Heart left ventricle (tissue), 16 donors: Measurements from ENCODE around the gene HVCN1. TPM values are rescaled to one million over a fixed set of nuclear protein-coding genes. Genes with fewer than 3 reads are reported as not detected.
"Not testable (repeated sequence)": the region's sequence is repeated elsewhere in the genome, so short reads cannot be mapped to it uniquely, and the experiment has no call there.

Experiments used
- ATAC-seq, 4 donors: fragments of 200-7000 bp; cut with Tn5 transposase; one replicate each; pipeline ENCODE4 v1.9.1; 2020 to 2022; ENCODE audit warnings: moderate library complexity in 4 of 4, mild to moderate bottlenecking in 3 of 4, moderate number of reproducible peaks in 1 of 4
- DNase-seq, 5 donors: peaks; one replicate each; pipeline ENCODE4 v3.0.0-alpha.2; 2020
- H3K27ac ChIP-seq, 12 donors: fragments of 200-600 bp; sonication (generic) in 4 of 12; one replicate each; pipeline versions ENCODE4 v1.5.0 to v1.8.0; 2016 to 2022; ENCODE audit warnings: mild to moderate bottlenecking in 2 of 12
- H3K27me3 ChIP-seq, 9 donors: fragments of 200-600 bp; sonication (generic) in 2 of 9; one replicate each; pipeline versions ENCODE4 v1.5.1 to v1.8.0; 2016 to 2022; ENCODE audit warnings: mild to moderate bottlenecking in 3 of 9
- H3K36me3 ChIP-seq, 9 donors: fragments of 200-600 bp; sonication (generic) in 2 of 9; one replicate each; pipeline versions ENCODE4 v1.5.0 to v1.8.0; 2018 to 2022; ENCODE audit warnings: mild to moderate bottlenecking in 2 of 9
- H3K4me1 ChIP-seq, 12 donors: fragments of 200-600 bp; sonication (generic) in 4 of 12; one replicate each; pipeline versions ENCODE4 v1.5.0 to v1.8.0; 2016 to 2022; ENCODE audit warnings: mild to moderate bottlenecking in 3 of 12
- H3K4me3 ChIP-seq, 12 donors: fragments of 200-600 bp; sonication (generic) in 4 of 12; one replicate each; pipeline versions ENCODE4 v1.5.0 to v1.8.0; 2017 to 2022; ENCODE audit warnings: mild to moderate bottlenecking in 9 of 12, moderate library complexity in 4 of 12
- H3K9me3 ChIP-seq, 12 donors: fragments of 200-600 bp; sonication (generic) in 4 of 12; one replicate each; pipeline versions ENCODE4 v1.5.0 to v1.8.0; 2016 to 2022; ENCODE audit warnings: mild to moderate bottlenecking in 1 of 12
- POLR2A ChIP-seq, 2 donors: fragments of 450-650 bp; IDR thresholded peaks; one replicate each; pipeline ENCODE4 v1.6.1; 2017; ENCODE audit warnings: antibody characterized with exemption in 2 of 2, mild to moderate bottlenecking in 2 of 2, moderate library complexity in 2 of 2
- WGBS, 4 donors: extraction: QIAGEN DNeasy Blood & Tissue Kit in 2 of 4; methylation state at CpG; one replicate each; pipeline versions ENCODE4 v1.1.5 to v1.1.7; 2013 to 2018; 5-methylcytosine and 5-hydroxymethylcytosine counted together
- intact Hi-C, 10 donors: fragments of 100-400 bp; cut with DNase I; formaldehyde crosslinking; loops; one replicate each; pipeline versions ENCODE4 v1.11.1 to v1.14.2; 2022
- polyA plus RNA-seq, 2 donors: library from polyadenylated mRNA; stranded (reverse); fragments of 200-250 nt; gene quantifications; one replicate each; pipeline ENCODE4 v1.2.3, GENCODE V29; 2013
- total RNA-seq, 9 donors: library from RNA; depleted of rRNA in 2 of 9; stranded (reverse); fragments of >200 nt in 2 of 9; fragmentation: NEBNext Ultra II Directional in 3 of 9; extraction: Animal tissue kit (Norgen Biotek cat#: 25700) in 3 of 9; gene quantifications; one replicate each; pipeline versions ENCODE4 v1.1.0 to v1.2.4, GENCODE V29; 2016 to 2023
- TF ChIP-seq, protein P1 (sequence below), 12 donors: fragments of 200-600 bp; sonication (generic) in 4 of 12; IDR thresholded peaks; one replicate each; pipeline versions ENCODE4 v1.5.0 to v1.8.0; 2018 to 2022; ENCODE audit warnings: antibody characterized with exemption in 12 of 12, mild to moderate bottlenecking in 5 of 12
- donor health status: ischemic (EF 13 %, LVEDD 7.1; RV severe dilation, severe dysfunction).
- donor health status: healthy with polysubstance abuse.
- donor health status: DM: no; HTN: yes; CAD: no.
- donor health status: DM: no; HTN: no; CAD: no.
- donor health status: ischemic (EF 25% LVEDD 6.9; RV normal size, moderate dysfunction).
- donor health status: ischemic (EF 25% LVEDD 5.7; RV mildly dilated, moderate dysfunction).
- donor health status: healthy.
- donor health status: DM: yes; HTN: yes; CAD: no.
- donor health status: ischemic (EF 35%, LVEDD 5.7; RV mildly dilated, moderate dysfunction).
- donor health status: nonischemic (EF 11% LVEDD 7.7; RV severe dilation, severe dysfunction).
- donor health status: DM: yes; HTN: yes; CAD: no.
- donor health status: PGD.
- donor health status: ischemic (EF 29% LVEDD 5.4; RV normal size, mild dysfunction).
- donor health status: nonischemic (EF 23%, LVEDD 6.1; RV moderate dilation, normal function).

Gene HVCN1
- total and polyA plus RNA-seq, 11 donors: 4.1 to 55.3 (median 11.8) TPM

- no peak for TF ChIP-seq POLR2A (IDR thresholded peaks at IDR 0.05)
- TF ChIP-seq, protein P1, sequence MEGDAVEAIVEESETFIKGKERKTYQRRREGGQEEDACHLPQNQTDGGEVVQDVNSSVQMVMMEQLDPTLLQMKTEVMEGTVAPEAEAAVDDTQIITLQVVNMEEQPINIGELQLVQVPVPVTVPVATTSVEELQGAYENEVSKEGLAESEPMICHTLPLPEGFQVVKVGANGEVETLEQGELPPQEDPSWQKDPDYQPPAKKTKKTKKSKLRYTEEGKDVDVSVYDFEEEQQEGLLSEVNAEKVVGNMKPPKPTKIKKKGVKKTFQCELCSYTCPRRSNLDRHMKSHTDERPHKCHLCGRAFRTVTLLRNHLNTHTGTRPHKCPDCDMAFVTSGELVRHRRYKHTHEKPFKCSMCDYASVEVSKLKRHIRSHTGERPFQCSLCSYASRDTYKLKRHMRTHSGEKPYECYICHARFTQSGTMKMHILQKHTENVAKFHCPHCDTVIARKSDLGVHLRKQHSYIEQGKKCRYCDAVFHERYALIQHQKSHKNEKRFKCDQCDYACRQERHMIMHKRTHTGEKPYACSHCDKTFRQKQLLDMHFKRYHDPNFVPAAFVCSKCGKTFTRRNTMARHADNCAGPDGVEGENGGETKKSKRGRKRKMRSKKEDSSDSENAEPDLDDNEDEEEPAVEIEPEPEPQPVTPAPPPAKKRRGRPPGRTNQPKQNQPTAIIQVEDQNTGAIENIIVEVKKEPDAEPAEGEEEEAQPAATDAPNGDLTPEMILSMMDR (IDR thresholded peaks at IDR 0.05): no peak
- Histone ChIP-seq H3K27ac (peak overlapping the region in 11 of 12 donors; percentile 31 to 82 (median 67)), H3K27me3 (no peaks in the 10 kb centered on the region), H3K4me1 (peaks cover 0 to 15% (median 7%) of the 10 kb centered on the region in 12 donors), H3K4me3 (peak overlapping the region; percentile 24 to 93 (median 65)), H3K36me3 (peaks cover 0 to 8% (median 0%) of the 10 kb centered on the region in 9 donors), H3K9me3 (no peaks in the 10 kb centered on the region)
- DNase-seq: peak in 2 of 5 donors; percentile 8 to 24
- intact Hi-C loops: loop anchor here in 7 of 10 donors (2.0 to 10.0 kb wide), 7 partner anchors 79 to 274 kb away; no protein-coding TSS in a partner anchor
- 72 to 75% (median 74%) methylated on average over 23 of the region's 23 CpGs for WGBS, 4 donors
- ATAC-seq: peak in 2 of 4 donors; percentile 1 to 12
Observed at GRCh38 chr12:110613071-110613770, 75.7 kb downstream of the HVCN1 start.

GRCh38 chr12:110606253-110606611 is 82.7 kb downstream of the HVCN1 start:
- Histone ChIP-seq H3K27ac (peak overlapping the region in 4 of 12 donors; percentile 28 to 91 (median 40)), H3K36me3 (no peaks in the 10 kb centered on the region), H3K4me1 (peaks cover 0 to 11% (median 0%) of the 10 kb centered on the region in 12 donors), H3K4me3 (peak overlapping the region in 2 of 12 donors; percentile 6 to 47), H3K9me3 (no peaks in the 10 kb centered on the region), H3K27me3 (no peaks in the 10 kb centered on the region)
- intact Hi-C loops: loop anchor here in 3 of 10 donors (5.0 to 10.0 kb wide), 3 partner anchors 139 to 511 kb away; partner anchors contain the start of genes FAM216A (in 1 of the 3) and GPN3 (in 1 of the 3)
- 92 to 96% (median 95%) methylated on average over 8 of the region's 8 CpGs for WGBS, 4 donors
- DNase-seq (no peak), ATAC-seq (no peak)
- TF ChIP-seq POLR2A (IDR thresholded peaks at IDR 0.05): no peak
- TF ChIP-seq, protein P1 (IDR thresholded peaks at IDR 0.05): no peak

DNA sequence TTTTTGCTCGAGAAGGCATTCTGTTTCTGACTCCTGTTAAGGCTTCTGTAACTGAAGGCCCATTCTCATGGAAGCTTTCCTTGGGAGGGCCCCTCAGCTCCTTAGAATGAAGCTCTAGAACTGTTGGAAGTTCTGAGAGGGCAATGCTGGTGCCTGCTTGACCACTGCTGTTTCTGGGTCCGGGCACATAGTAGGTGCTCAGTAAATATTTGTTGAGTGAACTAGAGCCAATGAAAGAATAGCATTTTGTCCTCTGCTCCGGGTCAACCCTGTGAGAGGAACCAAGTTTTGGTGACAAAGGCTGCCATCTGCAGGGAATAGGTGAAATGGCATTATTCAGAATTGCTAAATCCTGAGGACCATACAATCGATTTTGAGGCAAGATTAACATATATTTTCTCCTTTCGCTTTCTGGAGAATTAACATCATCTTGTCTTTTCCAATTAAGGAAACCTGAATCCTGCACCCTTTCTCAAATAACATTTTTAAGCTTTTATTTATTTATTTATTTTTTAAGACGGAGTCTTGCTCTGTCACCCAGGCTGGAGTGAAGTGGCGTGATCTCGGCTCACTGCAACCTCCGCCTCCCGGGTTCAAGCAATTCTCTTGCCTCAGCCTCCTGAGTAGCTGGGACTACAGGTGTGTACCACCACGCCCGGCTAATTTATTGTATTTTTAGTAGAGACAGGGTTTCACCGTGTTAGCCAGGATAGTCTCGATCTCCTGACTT is 86.7 kb downstream of the HVCN1 start:
- intact Hi-C loops: loop anchor here in 9 of 10 donors (1.0 to 10.0 kb wide), 11 partner anchors 50 to 507 kb away; partner anchors contain the start of genes ARPC3 (in 9 of the 9), FAM216A (in 3 of the 9) and GPN3 (in 3 of the 9)

More for the DNA sequence above, 86.7 kb downstream of the HVCN1 start:
- H3K4me1 ChIP-seq: peaks cover 0 to 29% (median 0%) of the 10 kb centered on the region in 12 donors
- DNase-seq: peak in 3 of 5 donors; percentile 28 to 42 (median 30)
- H3K36me3 ChIP-seq, H3K27ac ChIP-seq, H3K4me3 ChIP-seq, H3K9me3 ChIP-seq, H3K27me3 ChIP-seq: not testable (repeated sequence)
- TF ChIP-seq, protein P1 (IDR thresholded peaks at IDR 0.05): peak; percentile 51 to 83 (median 72)
- WGBS, 4 donors: 62 to 66% (median 63%) methylated on average over 14 of the region's 14 CpGs
- peak in 3 of 4 donors; percentile 66 to 70 (median 69) for ATAC-seq
